Nephron (organoid): Measurements from ENCODE around the gene DOCK2.
A peak's percentile ranks its signal among the peaks of the same experiment; 100 is the strongest.

Source experiments
- H3K27ac Mint-ChIP-seq, 3 experiments: 2 replicates each; pipeline ENCODE4 v1.8.0; 2020; ENCODE audit warnings: mixed read lengths in 3 of 3, mild to moderate bottlenecking in 2 of 3, moderate library complexity in 1 of 3
- H3K27me3 Mint-ChIP-seq: 2 replicates; pipeline ENCODE4 v1.8.0; 2021; ENCODE audit warnings: low read depth, mild to moderate bottlenecking, moderate library complexity, mixed read lengths
- H3K36me3 Mint-ChIP-seq: 2 replicates; pipeline ENCODE4 v1.8.0; 2020; ENCODE audit warnings: low read depth, mixed read lengths
- H3K4me1 Mint-ChIP-seq: 2 replicates; pipeline ENCODE4 v1.8.0; 2020; ENCODE audit warnings: mixed read lengths
- H3K4me3 Mint-ChIP-seq, 3 experiments: 2 replicates each; pipeline ENCODE4 v1.8.0; 2020; ENCODE audit warnings: mild to moderate bottlenecking in 3 of 3, mixed read lengths in 3 of 3, moderate library complexity in 2 of 3
- H3K9me3 Mint-ChIP-seq: 2 replicates; pipeline ENCODE4 v1.8.0; 2020; ENCODE audit warnings: mixed read lengths
- CTCF ChIP-seq, 3 experiments: fragments of 200-600 bp; sonication (generic); IDR thresholded peaks; one replicate each; pipeline ENCODE4 v1.5.0; 2021; ENCODE audit warnings: antibody characterized with exemption in 3 of 3; ENCODE audit not compliant: unreplicated experiment in 3 of 3

DOCK2 gene

DNA sequence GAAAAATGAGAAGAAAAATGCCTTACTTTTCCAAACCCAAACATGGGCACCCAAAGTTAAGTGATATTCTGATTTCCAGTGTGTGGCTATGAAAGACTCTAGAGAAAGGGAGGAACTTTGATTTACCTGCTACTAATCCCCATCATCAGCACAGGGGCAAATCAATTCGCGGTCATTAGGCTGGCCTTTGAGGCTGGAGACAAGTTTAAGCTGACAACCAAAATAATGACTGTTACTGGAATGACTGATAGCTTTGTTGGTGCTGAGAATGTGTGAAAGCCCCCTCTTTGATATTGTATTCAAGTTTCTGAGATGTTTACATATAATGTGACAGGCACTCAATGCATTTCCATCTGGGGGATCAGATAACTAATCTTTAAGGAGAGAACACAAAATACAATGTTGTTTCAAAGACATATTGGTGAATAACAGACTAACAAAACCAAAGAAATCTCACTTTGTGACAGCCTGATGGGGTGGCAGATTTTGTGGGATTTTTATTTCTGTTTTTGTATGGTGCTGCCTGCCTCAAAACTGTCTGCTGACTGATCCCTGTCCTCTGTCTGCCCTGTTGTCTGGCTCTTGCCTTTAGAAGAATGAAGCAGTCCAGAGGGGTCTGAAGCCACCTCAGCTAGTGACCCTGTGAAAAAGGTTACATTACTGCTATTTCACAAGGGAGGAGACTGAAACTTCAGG, 355.9 kb downstream of the DOCK2 start:
- H3K27ac Mint-ChIP-seq = peak overlapping the region in 2 of 3 experiments; percentile 10 to 45
- H3K27me3 Mint-ChIP-seq = no peaks in the 10 kb centered on the region
- H3K9me3 Mint-ChIP-seq = no peaks in the 10 kb centered on the region
- no peak overlapping the region for H3K4me3 Mint-ChIP-seq
- H3K36me3 Mint-ChIP-seq = no peaks in the 10 kb centered on the region
- TF ChIP-seq CTCF (IDR thresholded peaks at IDR 0.05; ENCODE audit: unreplicated experiment in 3 of 3) = no peak
- peaks cover 25% of the 10 kb centered on the region for H3K4me1 Mint-ChIP-seq

- peaks cover 25% of the 10 kb centered on the region for H3K4me1 Mint-ChIP-seq
- no peak overlapping the region for H3K4me3 Mint-ChIP-seq
- no peaks in the 10 kb centered on the region for H3K27me3 Mint-ChIP-seq
- no peaks in the 10 kb centered on the region for H3K9me3 Mint-ChIP-seq
- no peaks in the 10 kb centered on the region for H3K36me3 Mint-ChIP-seq
- H3K27ac Mint-ChIP-seq = peak overlapping the region in 2 of 3 experiments; percentile 10 to 45
- TF ChIP-seq CTCF (IDR thresholded peaks at IDR 0.05; ENCODE audit: unreplicated experiment in 3 of 3) = no peak
Observed at GRCh38 chr5:169993485-169993790, 356.4 kb downstream of the DOCK2 start.

DNA sequence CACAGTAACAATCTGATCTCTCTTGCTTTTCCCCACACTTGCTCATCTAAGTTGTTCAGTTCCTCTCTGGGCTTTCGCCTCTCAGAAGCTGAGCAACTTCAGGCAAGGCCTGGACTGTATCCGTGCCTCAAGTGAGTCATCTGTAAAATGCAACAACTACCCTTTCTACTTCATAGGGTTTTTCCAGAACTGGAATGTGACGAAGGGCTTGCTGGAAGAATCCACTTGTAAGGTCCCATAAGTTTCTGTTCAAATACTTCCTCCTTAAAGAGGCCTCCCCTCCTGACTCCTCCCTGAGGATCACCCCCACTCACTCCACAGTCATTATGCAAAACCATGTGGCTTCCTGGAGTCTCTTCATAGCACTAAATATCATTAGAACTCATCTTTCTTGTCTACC, 360.7 kb downstream of the DOCK2 start:
- H3K4me3 Mint-ChIP-seq = no peak overlapping the region
- TF ChIP-seq CTCF (IDR thresholded peaks at IDR 0.05; ENCODE audit: unreplicated experiment in 3 of 3) = no peak
- H3K27me3 Mint-ChIP-seq = no peaks in the 10 kb centered on the region
- peaks cover 16% of the 10 kb centered on the region for H3K4me1 Mint-ChIP-seq
- no peaks in the 10 kb centered on the region for H3K9me3 Mint-ChIP-seq
- H3K27ac Mint-ChIP-seq = no peak overlapping the region
- H3K36me3 Mint-ChIP-seq = no peaks in the 10 kb centered on the region

DNA sequence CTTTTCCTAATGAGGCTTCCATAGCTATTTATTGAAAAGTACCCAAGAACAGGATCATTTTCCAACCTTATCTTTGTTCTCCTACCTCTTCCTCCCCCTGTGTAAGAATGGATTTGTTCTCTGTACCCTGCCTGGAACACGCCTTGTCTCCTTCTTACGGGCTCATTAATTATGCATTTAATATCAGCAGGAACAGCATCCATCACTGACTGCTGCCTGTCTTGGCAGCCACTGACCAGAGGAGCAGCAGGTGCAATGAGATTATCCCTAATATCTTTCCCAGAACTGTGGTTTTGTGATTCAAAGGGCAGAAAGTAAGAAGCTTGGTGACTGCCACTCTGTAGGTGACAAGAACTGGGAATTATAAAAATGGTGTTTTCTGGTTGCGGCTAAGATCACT, 362.5 kb downstream of the DOCK2 start:
- Mint-ChIP-seq H3K27ac (no peak overlapping the region), H3K36me3 (no peaks in the 10 kb centered on the region), H3K4me3 (no peak overlapping the region), H3K27me3 (no peaks in the 10 kb centered on the region), H3K9me3 (no peaks in the 10 kb centered on the region), H3K4me1 (no peaks in the 10 kb centered on the region)
- no peak for TF ChIP-seq CTCF (IDR thresholded peaks at IDR 0.05; ENCODE audit: unreplicated experiment in 3 of 3)

GRCh38 chr5:170000155-170000554, 363.1 kb downstream of the DOCK2 start:
- no peak for TF ChIP-seq CTCF (IDR thresholded peaks at IDR 0.05; ENCODE audit: unreplicated experiment in 3 of 3)
- H3K9me3 Mint-ChIP-seq = no peaks in the 10 kb centered on the region
- no peak overlapping the region for H3K4me3 Mint-ChIP-seq
- H3K27me3 Mint-ChIP-seq = no peaks in the 10 kb centered on the region
- no peaks in the 10 kb centered on the region for H3K4me1 Mint-ChIP-seq
- H3K36me3 Mint-ChIP-seq = no peaks in the 10 kb centered on the region
- no peak overlapping the region for H3K27ac Mint-ChIP-seq

GRCh38 chr5:170006021-170006420, 368.9 kb downstream of the DOCK2 start:
- TF ChIP-seq CTCF (IDR thresholded peaks at IDR 0.05; ENCODE audit: unreplicated experiment in 3 of 3) = no peak
- H3K36me3 Mint-ChIP-seq = no peaks in the 10 kb centered on the region
- H3K9me3 Mint-ChIP-seq = no peaks in the 10 kb centered on the region
- H3K4me3 Mint-ChIP-seq = no peak overlapping the region
- H3K27ac Mint-ChIP-seq = no peak overlapping the region
- H3K4me1 Mint-ChIP-seq = peaks cover 6% of the 10 kb centered on the region
- H3K27me3 Mint-ChIP-seq = peaks cover 1% of the 10 kb centered on the region
